Measurements from ENCODE around the gene MYO1B.
A peak's percentile ranks its signal among the peaks of the same experiment; 100 is the strongest.

MYO1B gene

DNA sequence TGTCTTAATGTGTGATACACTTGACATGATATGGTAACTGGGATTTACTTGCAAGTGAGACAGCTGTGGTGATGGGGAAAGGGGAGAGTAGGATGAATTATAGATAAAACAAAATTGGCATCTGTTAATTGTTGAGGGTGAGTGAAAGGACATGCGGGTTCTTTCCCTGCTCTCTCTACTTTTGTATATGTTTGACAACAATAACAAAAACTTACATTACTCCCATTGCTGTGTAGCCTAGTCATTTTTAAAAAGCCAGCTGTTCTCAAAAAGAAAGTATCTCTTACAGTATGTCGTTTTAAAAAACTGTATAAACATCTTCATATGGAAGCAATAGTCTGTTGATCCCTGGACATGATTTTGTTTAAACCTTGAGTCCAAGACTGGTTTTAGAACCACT, 117.6 kb downstream of the MYO1B start:
- DNase-seq (ENCODE audit: low read depth): no peak

DNA sequence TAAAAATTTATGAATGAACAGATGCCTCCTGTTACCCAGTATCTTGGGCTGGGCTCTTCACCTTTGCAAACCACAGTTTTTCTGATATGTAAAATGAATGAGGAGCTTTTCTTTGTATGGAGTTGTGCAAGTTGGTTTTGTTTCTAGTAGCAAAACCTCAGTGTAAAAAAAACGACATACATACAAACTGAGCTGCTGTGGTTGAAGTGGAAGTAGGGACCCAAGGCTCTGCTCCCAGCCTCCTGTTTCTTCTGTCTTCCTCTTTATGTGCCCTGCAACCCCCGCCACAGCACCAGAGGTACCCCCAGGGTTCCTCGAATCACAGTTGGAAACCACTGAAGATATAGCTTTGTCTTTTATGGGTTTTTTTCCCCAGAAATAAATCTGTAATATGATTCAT, 118.1 kb downstream of the MYO1B start:
- DNase-seq (ENCODE audit: low read depth): no peak

GRCh38 chr2:191365089-191365488, 119.9 kb downstream of the MYO1B start:
- no peak for DNase-seq (ENCODE audit: low read depth)

DNA sequence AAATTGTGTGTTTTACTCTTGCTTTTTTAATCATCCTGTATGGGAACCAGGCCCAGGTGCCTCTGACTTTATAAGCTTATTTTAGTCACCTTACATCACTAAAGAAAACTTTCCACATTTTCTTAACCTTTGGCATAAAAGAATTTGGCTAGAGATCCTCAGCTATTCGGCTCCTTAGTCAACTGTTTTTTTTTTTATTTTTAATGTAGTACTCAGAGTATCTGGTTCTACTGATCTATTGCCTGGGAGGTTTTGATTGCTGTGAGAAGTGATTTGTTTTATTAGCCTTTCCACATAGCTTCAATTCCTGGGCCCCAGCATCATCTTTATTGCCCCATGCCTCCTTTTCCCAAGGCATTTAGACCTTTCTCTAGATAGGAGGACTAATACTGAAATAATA, 121.0 kb downstream of the MYO1B start:
- DNase-seq (ENCODE audit: low read depth): no peak

GRCh38 chr2:191369034-191369433, 123.8 kb downstream of the MYO1B start:
- DNase-seq (ENCODE audit: low read depth): no peak

DNA sequence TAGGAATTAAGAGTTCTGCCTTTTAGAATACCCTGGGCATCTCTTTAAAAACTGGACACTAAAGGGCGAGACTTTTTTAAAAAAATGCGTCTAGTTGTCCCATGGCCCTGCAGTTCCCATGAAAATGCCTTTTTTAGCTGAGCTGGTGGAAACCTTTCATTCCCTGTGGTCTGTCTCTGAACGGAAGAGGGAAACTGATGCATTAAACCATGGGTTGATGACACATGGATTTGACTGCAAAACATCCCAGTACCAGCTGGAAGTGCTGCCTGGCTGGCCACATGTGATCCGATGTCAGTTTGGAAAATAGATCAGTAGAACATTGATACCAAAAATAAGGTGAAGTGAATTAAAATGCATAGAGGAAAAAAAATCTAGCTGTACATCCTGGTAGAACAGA, 129.2 kb downstream of the MYO1B start:
- no peak for DNase-seq (ENCODE audit: low read depth)

- DNase-seq (ENCODE audit: low read depth): no peak
Observed at GRCh38 chr2:191374939-191375338, 129.7 kb downstream of the MYO1B start.

DNA sequence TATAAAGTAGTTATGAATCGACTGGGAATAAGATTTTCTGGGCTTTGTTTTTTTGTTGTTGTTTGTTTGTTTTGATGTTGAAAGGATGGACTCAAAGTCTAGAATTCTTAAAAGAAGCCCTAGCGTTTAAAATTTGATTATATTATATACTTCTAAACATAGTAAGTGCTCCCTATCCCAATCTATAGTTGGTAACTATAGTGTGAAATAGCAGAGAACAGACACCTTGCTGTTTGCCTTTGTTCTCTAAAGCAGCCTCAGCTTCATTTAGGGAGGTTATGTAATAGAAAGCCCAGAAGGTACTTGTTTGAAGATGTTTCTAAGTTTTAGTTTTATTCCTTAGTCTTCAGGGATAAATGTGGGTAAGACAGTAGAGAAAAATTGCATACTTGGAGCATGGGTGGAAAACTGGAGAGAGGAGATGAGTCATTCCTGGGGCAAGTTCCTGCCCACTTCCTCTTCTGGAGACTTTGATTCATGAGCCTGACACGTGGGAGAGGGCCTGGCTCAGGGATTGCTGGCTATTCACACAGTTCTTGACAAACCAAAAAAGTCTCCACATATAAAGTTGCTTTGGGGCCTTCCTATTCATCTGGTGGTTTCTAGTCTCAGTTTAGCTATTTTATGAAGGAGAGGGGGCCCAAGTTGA, 131.9 kb downstream of the MYO1B start:
- DNase-seq (ENCODE audit: low read depth): peak; percentile 13

DNA sequence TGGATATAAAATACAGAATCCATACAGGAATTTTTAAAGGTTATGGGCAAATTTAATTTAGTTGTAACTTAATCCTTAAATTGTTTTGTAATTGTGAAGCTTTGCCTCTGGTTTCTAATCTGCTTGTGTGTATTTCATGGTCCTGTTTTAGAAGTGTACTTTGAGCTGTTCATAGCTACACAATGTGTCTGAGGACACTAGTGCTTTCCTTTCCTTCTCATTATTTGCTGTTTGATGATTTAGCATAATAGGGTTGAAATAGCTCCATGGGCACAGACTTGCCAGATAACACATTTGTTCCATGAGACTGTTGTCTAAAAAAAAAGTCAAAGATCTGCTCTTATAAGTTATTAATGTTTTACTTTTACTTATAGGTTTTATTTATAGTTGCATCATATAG, 134.2 kb downstream of the MYO1B start:
- no peak for DNase-seq (ENCODE audit: low read depth)

DNA sequence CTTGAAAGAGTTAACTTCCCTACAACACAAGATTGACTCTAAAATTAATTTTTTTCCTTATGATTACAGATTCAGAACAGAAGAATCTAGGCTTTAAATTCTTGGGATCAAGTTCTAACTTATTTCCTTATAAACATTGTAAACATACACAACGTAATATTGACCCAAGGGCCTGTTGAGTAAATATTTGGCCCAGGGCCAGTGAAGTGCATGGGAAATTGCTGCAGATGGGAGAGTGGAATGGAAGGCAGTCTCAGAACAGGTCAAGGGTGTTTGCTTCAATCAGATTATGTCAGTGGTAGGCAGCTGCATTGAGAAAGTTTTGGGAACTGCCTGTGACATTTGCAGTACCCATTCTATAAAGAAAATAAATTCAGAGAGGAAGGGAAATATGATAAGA, 137.6 kb downstream of the MYO1B start:
- no peak for DNase-seq (ENCODE audit: low read depth)

DNA sequence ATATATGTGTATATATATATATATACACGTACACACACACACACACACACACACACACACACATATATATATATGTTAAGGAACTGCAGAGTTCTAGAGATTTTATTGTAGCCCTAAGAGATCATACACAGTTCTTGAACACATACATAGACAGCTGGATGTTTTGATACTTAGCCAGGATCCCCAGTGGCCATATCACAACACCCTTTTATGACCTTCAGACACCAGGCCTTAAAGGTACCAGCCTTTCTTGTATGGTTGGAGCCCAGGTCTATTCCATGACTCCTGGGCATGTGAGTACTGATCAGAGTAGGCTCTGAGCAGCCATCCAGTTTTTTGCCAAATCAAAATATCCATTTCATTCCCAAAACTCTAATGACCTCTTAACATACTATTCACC, 138.3 kb downstream of the MYO1B start:
- DNase-seq (ENCODE audit: low read depth): no peak

DNA sequence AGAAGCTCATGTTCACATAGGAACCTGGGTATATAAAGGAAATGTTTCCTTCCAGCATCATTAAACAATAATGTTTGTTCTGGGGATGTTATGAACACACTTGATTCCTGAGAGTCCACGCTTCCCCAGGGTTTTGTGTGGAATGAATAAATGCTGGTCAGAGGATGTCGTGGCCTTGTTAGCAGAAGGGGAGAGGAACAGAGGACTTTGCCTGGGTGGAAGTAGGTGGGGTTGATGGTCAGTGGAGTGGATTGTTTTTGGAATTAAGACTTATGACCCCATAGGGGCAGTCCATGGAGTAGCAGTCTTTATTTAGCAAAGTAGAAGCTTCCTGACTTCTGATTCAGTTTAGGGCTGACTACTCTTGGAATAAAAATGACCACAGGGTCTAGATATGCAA, 139.6 kb downstream of the MYO1B start:
- no peak for DNase-seq (ENCODE audit: low read depth)

- peak; percentile 5 for DNase-seq (ENCODE audit: low read depth)
Observed at GRCh38 chr2:191385416-191386160, 140.4 kb downstream of the MYO1B start.

GRCh38 chr2:191386938-191387536, 141.8 kb downstream of the MYO1B start:
- DNase-seq (ENCODE audit: low read depth): no peak

DNA sequence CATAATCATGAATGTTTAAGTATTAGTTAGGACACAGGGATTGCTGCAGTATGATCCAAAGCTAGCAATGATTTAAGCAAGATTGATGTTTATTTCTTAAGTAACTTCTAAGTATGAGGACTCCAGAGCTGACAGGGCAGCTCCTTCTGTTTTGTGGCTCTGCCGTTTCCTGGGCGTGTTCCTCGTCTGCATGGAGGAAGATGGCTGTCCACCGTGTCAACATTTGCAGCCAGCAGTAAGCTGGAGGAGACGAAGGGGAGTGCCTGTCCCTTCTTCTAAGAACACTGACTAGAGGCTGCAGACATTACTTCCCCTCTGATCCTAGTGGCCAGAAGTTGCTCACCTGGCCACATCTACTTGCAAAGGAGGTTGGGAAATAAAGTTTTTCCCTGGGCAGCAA, 144.1 kb downstream of the MYO1B start:
- no peak for DNase-seq (ENCODE audit: low read depth)

DNA sequence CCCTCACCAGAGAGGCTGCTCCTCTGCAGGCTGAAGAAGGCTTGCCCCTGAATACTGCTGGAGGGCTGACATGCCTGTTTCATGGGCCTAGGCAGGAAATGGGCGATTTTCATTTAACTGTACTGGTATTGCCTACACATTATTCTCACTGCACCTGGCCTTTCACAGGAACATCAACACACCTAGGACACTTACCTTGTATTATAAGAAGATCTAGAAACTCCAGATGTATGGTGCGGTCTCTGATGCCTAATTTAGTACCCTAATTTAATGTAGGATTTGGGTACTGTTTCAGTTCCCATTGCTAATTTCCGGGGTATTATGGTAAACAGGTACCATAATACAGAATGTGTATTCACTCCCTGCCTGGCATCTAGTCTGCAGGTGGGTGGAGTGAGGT, 146.0 kb downstream of the MYO1B start:
- no peak for DNase-seq (ENCODE audit: low read depth)

GRCh38 chr2:191394043-191394442, 148.8 kb downstream of the MYO1B start:
- DNase-seq (ENCODE audit: low read depth): no peak

DNA sequence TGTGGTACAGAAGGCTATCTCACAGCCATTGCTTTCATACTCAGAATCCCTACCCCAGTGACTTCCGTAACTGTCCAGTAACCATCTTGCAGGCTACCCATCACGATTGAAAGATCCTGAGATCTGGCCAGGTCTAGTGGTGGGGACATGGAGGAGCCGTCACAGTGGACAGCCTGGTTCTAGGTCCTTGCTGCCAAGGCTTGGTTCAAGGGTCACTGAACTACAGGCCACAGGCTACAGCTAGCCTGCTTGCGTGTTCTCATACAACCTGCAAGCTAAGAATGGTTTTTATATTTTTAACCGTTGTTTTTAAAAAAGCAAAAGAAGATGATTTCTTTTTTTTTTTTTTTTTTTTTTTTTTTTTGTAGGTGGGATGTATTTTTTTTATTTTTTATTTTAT, 151.6 kb downstream of the MYO1B start:
- no peak for DNase-seq (ENCODE audit: low read depth)

GRCh38 chr2:191399601-191400000, 154.4 kb downstream of the MYO1B start:
- DNase-seq (ENCODE audit: low read depth): no peak

GRCh38 chr2:191401287-191401686, 156.1 kb downstream of the MYO1B start:
- DNase-seq (ENCODE audit: low read depth): no peak

DNA sequence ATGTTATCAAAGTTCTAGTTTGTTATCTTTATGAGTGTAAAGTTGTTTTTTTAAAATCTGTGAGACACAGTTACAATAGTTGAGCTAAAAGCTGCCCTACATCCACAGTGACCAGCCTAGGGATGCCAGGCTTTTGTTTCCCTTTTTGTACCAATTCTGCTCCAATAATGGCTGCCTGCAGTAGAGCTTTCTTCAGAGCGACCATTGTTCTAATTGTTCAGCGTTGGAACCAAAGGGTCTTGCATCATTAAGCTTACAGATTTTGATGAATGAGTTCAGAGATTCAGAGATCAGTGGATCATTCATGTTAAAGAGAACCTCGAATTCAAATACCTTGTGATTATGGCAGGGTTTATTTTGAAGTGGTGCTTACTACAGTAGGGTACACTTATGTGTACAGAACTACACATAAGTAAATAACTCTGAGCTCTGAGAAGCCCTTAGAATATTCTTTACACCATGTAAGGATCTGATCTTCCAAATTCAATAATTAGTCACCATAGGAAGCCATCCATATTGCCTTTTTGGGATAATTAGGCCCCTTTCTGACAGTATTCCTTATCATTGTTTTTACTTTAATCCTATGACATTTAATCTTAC, 157.9 kb downstream of the MYO1B start:
- DNase-seq (ENCODE audit: low read depth): no peak

DNA sequence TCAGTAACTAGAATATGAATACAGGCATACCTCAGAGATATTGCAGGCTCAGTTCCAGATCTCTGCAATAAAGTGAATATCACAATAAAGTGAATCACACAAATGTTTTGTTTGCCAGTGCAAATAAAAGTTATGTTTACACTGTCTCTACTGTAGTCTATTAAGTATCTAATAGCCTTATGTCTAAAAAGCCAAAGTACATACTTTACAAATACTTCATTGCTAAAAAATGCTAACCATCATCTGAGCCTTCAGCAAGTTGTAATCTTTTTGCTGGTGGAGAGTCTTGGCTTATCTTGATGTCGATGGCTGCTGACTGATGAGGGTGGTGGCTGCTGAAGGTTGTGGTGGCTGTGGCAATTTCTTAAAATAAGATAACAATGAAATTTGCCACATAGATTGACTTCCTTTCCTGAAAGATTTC, 159.4 kb downstream of the MYO1B start:
- no peak for DNase-seq (ENCODE audit: low read depth)

DNA sequence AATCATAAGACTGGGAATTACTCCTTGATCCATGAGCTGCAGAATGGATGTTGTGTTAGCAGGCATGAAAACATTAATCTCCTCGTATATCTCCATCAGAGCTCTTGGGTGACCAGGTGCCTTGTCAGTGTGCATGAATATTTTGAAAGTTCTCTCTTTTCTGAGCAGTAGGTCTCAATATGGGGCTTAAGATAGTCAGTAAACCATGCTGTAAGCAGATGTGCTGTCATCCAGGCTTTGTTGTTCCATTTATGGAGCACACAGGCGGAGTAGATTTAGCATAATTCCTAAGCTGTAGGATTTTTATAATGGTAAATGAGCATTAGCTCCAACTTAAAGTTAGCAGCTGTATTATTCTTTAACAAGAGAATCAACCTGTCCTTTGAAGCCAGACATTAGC, 160.3 kb downstream of the MYO1B start:
- no peak for DNase-seq (ENCODE audit: low read depth)
